ENCODE measurements around the gene DOC2B. TPM values are rescaled to one million over a fixed set of nuclear protein-coding genes. Genes with fewer than 3 reads are reported as not detected.
"Not testable (repeated sequence)": the region's sequence is repeated elsewhere in the genome, so short reads cannot be mapped to it uniquely, and the experiment has no call there.

The DOC2B gene
- total and polyA plus RNA-seq, 8 donors: 2.4 to 6.9 (median 3.4) TPM

- H3K4me3 ChIP-seq; H3K27me3 ChIP-seq; H3K4me1 ChIP-seq; intact Hi-C loops (cut with DNase I); H3K27ac ChIP-seq; H3K9me3 ChIP-seq; H3K36me3 ChIP-seq: not testable (repeated sequence)
- DNase-seq (peak in 2 of 4 donors; percentile 74 to 87), ATAC-seq (peak; percentile 95)
- TF ChIP-seq, protein P1, sequence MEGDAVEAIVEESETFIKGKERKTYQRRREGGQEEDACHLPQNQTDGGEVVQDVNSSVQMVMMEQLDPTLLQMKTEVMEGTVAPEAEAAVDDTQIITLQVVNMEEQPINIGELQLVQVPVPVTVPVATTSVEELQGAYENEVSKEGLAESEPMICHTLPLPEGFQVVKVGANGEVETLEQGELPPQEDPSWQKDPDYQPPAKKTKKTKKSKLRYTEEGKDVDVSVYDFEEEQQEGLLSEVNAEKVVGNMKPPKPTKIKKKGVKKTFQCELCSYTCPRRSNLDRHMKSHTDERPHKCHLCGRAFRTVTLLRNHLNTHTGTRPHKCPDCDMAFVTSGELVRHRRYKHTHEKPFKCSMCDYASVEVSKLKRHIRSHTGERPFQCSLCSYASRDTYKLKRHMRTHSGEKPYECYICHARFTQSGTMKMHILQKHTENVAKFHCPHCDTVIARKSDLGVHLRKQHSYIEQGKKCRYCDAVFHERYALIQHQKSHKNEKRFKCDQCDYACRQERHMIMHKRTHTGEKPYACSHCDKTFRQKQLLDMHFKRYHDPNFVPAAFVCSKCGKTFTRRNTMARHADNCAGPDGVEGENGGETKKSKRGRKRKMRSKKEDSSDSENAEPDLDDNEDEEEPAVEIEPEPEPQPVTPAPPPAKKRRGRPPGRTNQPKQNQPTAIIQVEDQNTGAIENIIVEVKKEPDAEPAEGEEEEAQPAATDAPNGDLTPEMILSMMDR (IDR thresholded peaks at IDR 0.05): peak; percentile 49 to 68
Observed at GRCh38 chr17:136531-136930, 44.9 kb downstream of the DOC2B start.

DNA sequence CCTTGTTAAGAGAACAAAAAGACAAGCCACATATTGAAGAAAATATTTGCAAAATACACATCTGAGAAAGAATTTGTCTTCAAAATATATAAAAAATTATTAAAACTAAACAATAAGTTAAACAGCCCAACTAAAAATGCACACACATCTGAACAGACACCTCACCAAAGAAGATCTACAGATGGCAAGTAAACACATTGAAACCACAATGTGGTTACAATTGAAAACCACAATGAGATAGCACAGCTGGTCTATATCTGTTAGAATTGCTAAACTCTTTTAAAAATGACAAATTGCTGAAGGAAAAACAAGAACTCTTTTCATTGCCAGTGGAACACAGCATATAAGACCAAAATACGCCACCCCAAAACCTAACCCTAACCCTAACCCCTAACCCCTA lies 45.6 kb downstream of the DOC2B start:
- H3K4me3 ChIP-seq; ATAC-seq; H3K4me1 ChIP-seq; H3K27me3 ChIP-seq; H3K9me3 ChIP-seq; intact Hi-C loops (cut with DNase I); H3K27ac ChIP-seq; H3K36me3 ChIP-seq; DNase-seq: not testable (repeated sequence)

DNA sequence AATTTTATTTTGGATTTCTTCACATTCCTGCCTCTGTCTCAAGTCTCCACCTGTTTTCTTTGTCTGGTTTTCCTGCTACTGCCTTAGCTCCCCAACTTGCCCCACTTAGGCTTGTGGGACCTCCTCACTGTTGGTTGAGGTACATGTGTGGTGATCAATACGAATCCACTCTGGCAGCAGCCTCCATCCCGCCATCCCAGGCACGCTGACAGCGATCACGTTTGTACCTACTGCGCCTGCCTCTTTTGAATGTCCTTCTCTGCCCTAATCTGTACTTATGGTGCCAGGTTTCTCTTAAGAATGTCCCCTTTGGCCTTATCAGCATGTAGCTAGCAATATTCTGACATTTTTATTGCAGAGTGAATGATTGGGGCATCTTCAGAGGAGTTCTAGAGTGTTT lies 46.4 kb downstream of the DOC2B start:
- H3K36me3 ChIP-seq; intact Hi-C loops (cut with DNase I); H3K4me3 ChIP-seq; DNase-seq; ATAC-seq; H3K9me3 ChIP-seq; H3K4me1 ChIP-seq; H3K27ac ChIP-seq; H3K27me3 ChIP-seq: not testable (repeated sequence)

- H3K27ac ChIP-seq; H3K27me3 ChIP-seq; intact Hi-C loops (cut with DNase I); H3K4me3 ChIP-seq; H3K36me3 ChIP-seq; H3K9me3 ChIP-seq; H3K4me1 ChIP-seq: not testable (repeated sequence)
- DNase-seq (peak in 1 of 4 donors; percentile 24), ATAC-seq (peak; percentile 74)
- TF ChIP-seq, protein P1 (IDR thresholded peaks at IDR 0.05): peak in 1 of 2 donors; percentile 27
Observed at GRCh38 chr17:134332-134785, 47.1 kb downstream of the DOC2B start.

- H3K9me3 ChIP-seq; H3K36me3 ChIP-seq; intact Hi-C loops (cut with DNase I): not testable (repeated sequence)
Observed at GRCh38 chr17:133932-134331, 47.5 kb downstream of the DOC2B start.

DNA sequence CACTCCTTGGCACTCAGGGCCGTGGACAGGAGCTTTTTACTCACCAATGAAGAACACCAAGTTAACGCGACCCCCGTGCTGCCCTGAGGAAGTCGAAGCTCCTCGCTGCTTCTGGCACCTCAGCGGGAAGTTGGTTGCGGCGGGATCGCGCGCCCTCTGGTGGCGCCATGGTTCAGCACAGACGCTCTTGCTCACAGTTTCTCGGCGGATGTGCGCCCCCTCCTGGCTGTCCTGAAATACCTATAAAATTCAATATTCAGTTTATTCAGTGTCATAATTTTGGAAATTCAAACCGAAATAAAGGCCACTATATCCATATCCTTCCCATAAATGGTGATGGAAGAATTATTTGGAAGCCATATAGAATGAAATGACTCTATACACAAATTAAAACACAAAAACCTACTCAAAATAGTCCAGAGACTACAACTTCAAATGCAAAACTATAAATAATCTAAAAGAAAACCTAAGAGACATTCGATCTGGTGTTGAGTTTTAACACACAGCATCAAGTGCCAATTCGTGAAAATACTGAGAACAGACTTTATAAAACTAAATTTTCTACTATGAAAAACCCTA lies 63.0 kb downstream of the DOC2B start:
- H3K4me3 ChIP-seq; H3K36me3 ChIP-seq; H3K27ac ChIP-seq; intact Hi-C loops (cut with DNase I); H3K9me3 ChIP-seq; ATAC-seq; H3K4me1 ChIP-seq; H3K27me3 ChIP-seq: not testable (repeated sequence)
- peak in 2 of 4 donors; percentile 62 to 96 for DNase-seq
- TF ChIP-seq, protein P1 (IDR thresholded peaks at IDR 0.05): peak; percentile 67 to 82

More at GRCh38 chr17:133932-134331, 47.5 kb downstream of the DOC2B start:
- not testable (repeated sequence) for H3K27ac ChIP-seq, ATAC-seq, H3K4me3 ChIP-seq, H3K27me3 ChIP-seq, H3K4me1 ChIP-seq
- peak in 1 of 4 donors; percentile 18 for DNase-seq

DNA sequence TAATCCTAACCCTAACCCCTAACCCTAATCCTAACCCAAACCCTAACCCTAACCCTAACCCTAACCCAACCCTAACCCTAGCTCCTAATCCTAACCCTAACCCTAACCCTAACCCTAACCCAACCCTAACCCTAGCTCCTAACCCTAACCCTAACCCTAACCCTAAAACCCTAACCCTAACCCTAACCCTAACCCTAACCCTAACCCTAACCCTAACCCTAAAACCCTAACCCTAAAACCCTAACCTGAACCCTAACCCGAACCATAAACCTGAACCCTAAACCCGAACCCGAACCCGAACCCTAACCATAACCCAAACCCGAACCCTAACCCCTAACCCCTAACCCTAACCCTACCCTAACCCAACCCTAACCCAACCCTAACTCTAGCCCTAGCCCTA lies 68.3 kb downstream of the DOC2B start:
- H3K4me3 ChIP-seq; DNase-seq; H3K9me3 ChIP-seq; H3K27me3 ChIP-seq; H3K4me1 ChIP-seq; H3K27ac ChIP-seq; H3K36me3 ChIP-seq; ATAC-seq; intact Hi-C loops (cut with DNase I): not testable (repeated sequence)

Other genes with a start within 250 kb of the DOC2B start
- gene SCGB1C2, start 44.1 kb downstream of the DOC2B start, total RNA-seq: not detected
- not detected for gene SCGB1C2, start 44.1 kb downstream of the DOC2B start, polyA plus RNA-seq (ENCODE audit: insufficient read length in 6 of 6)
- gene RPH3AL, start 171.2 kb upstream of the DOC2B start, total RNA-seq: 10 to 100 TPM; 44.7 to 57.1 TPM
- 10 to 100 TPM in 4 of 6 donors, 1 to 10 TPM in 2; 8.9 to 12.5 (median 10.8) TPM for gene RPH3AL, start 171.2 kb upstream of the DOC2B start, polyA plus RNA-seq (ENCODE audit: insufficient read length in 6 of 6)

Data from left lung (tissue), 10 donors.